MCF 10A (cell line): ENCODE data around the gene SARDH. TPM values are rescaled to one million over a fixed set of nuclear protein-coding genes. Genes with fewer than 3 reads are reported as not detected.

ENCODE experiments used
- BruUV-seq: library from RNA; stranded (reverse); fragments of 400-500 nt; replicated peaks from 2 replicates; lab custom pipeline; 2021; lab: Mats Ljungman, UMichigan
- CTCF ChIA-PET: fragments of 300-600 bp; sonication (Branson Sonifier 250); formaldehyde crosslinking; extraction: SDS; loops from one replicate; lab custom pipeline; 2021; ENCODE audit warnings: antibody characterized with exemption, inconsistent platforms; lab: Yijun Ruan, JAX
- POLR2A ChIA-PET: fragments of 300-600, 350-650 bp; sonication (Branson Sonifier 250); formaldehyde crosslinking; extraction: SDS; loops from one replicate; lab custom pipeline; 2020; ENCODE audit warnings: antibody characterized with exemption, inconsistent platforms; lab: Yijun Ruan, JAX
- DNase-seq: peaks from one replicate; pipeline ENCODE4 v3.0.0-alpha.2; 2018; ENCODE audit not compliant: unreplicated experiment
- H3K27ac Mint-ChIP-seq: one replicate; pipeline ENCODE4 v1.8.0; 2022; ENCODE audit warnings: mild to moderate bottlenecking, low read depth, mixed read lengths; ENCODE audit not compliant: unreplicated experiment
- H3K27me3 Mint-ChIP-seq: one replicate; pipeline ENCODE4 v1.8.0; 2022; ENCODE audit warnings: mixed read lengths; ENCODE audit not compliant: insufficient read depth, unreplicated experiment
- H3K36me3 Mint-ChIP-seq: one replicate; pipeline ENCODE4 v1.8.0; 2022; ENCODE audit warnings: mild to moderate bottlenecking, moderate library complexity, mixed read lengths; ENCODE audit not compliant: insufficient read depth, unreplicated experiment
- H3K4me1 Mint-ChIP-seq: one replicate; pipeline ENCODE4 v1.8.0; 2022; ENCODE audit warnings: mixed read lengths; ENCODE audit not compliant: insufficient read depth, unreplicated experiment
- H3K4me3 Mint-ChIP-seq: one replicate; pipeline ENCODE4 v1.8.0; 2022; ENCODE audit warnings: mild to moderate bottlenecking, moderate library complexity, mixed read lengths; ENCODE audit not compliant: unreplicated experiment
- H3K9me3 Mint-ChIP-seq: one replicate; pipeline ENCODE4 v1.8.0; 2022; ENCODE audit warnings: mixed read lengths; ENCODE audit not compliant: unreplicated experiment
- intact Hi-C: fragments of 100-400 bp; cut with micrococcal nuclease; formaldehyde crosslinking; loops from 2 replicates; pipeline ENCODE4 v1.14.1; 2022
- total RNA-seq: library from RNA; stranded (reverse); gene quantifications from 2 replicates; pipeline ENCODE4 v1.2.3, GENCODE V29; 2022
- TF ChIP-seq, protein P1 (sequence below): fragments of 200-600 bp; IDR thresholded peaks from one replicate; pipeline ENCODE4 v1.8.0; 2022; ENCODE audit warnings: antibody characterized with exemption, mild to moderate bottlenecking; ENCODE audit not compliant: unreplicated experiment

The SARDH gene
- total RNA-seq, 1 experiment from 2014 or later, result not detected

DNA sequence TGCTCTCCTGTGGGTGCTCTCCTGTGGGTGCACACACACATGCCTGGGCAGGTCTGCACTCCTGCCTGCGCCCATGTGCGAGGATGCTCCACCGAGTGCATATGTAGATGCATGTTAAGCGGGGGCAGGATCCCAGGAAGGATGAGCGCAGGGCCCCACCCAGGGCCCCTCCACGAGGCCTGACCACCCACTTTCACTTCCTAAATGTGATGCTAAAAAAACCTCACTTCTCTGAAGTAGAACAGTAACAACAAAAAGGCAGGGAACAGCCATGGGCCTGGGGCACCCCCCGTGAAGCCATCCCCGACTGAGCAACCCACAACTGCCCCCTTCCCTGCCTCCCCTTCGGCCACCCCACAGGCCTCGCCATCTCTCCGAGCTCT is 48.2 kb upstream of the SARDH start:
- no peaks in the 10 kb centered on the region for H3K4me1 Mint-ChIP-seq
- no TSS peak for BruUV-seq
- H3K9me3 Mint-ChIP-seq, result no peaks in the 10 kb centered on the region
- peaks cover 25% of the 10 kb centered on the region for H3K36me3 Mint-ChIP-seq
- TF ChIP-seq, protein P1, sequence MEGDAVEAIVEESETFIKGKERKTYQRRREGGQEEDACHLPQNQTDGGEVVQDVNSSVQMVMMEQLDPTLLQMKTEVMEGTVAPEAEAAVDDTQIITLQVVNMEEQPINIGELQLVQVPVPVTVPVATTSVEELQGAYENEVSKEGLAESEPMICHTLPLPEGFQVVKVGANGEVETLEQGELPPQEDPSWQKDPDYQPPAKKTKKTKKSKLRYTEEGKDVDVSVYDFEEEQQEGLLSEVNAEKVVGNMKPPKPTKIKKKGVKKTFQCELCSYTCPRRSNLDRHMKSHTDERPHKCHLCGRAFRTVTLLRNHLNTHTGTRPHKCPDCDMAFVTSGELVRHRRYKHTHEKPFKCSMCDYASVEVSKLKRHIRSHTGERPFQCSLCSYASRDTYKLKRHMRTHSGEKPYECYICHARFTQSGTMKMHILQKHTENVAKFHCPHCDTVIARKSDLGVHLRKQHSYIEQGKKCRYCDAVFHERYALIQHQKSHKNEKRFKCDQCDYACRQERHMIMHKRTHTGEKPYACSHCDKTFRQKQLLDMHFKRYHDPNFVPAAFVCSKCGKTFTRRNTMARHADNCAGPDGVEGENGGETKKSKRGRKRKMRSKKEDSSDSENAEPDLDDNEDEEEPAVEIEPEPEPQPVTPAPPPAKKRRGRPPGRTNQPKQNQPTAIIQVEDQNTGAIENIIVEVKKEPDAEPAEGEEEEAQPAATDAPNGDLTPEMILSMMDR, result no peak
- POLR2A ChIA-PET, result no interaction called here
- no peak overlapping the region for H3K27ac Mint-ChIP-seq
- DNase-seq, result no peak
- CTCF ChIA-PET, result interaction anchor here (0.6 to 0.8 kb wide), 2 partner anchors 8 to 47 kb away, joined by 3 read pairs; no protein-coding TSS in a partner anchor
- no peaks in the 10 kb centered on the region for H3K27me3 Mint-ChIP-seq
- no peak overlapping the region for H3K4me3 Mint-ChIP-seq
- intact Hi-C loops, result no loop called here

DNA sequence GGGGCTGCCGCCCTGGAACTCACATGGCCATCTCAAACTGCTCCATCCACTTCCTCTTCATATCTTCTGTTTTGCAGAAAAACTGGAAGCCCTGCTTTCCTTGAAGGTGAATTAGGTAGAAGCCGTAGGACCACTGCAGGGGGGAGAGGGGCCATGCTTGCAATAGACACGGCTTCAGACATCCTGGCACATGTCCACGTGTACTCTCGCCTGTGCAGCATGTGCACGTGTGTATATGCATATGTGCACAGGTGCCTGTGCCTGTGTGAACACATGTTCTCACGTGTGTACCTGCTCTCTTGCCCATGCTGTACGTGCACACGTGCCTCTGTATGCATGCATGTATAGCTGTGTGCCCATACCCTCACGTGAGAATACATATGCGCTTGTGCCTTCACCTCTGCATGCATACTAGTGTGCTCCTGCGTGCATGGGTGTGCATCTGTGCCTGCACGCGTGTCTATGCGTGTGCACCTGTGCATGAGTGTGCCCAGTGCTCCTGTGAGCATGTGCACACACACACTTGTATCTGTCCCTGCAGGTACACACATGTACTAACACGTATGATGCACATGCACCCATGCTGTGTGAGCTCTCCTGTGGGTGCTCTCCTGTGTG is 47.7 kb upstream of the SARDH start:
- no peak for DNase-seq
- TF ChIP-seq, protein P1, result no peak
- peaks cover 25% of the 10 kb centered on the region for H3K36me3 Mint-ChIP-seq
- H3K27ac Mint-ChIP-seq, result no peak overlapping the region
- intact Hi-C loops, result no loop called here
- H3K4me1 Mint-ChIP-seq, result no peaks in the 10 kb centered on the region
- ChIA-PET CTCF (interaction anchor here (0.6 to 0.8 kb wide), 2 partner anchors 8 to 46 kb away, joined by 3 read pairs; no protein-coding TSS in a partner anchor), POLR2A (no interaction called here)
- no peaks in the 10 kb centered on the region for H3K27me3 Mint-ChIP-seq
- H3K9me3 Mint-ChIP-seq, result no peaks in the 10 kb centered on the region
- no peak overlapping the region for H3K4me3 Mint-ChIP-seq
- no TSS peak for BruUV-seq

DNA sequence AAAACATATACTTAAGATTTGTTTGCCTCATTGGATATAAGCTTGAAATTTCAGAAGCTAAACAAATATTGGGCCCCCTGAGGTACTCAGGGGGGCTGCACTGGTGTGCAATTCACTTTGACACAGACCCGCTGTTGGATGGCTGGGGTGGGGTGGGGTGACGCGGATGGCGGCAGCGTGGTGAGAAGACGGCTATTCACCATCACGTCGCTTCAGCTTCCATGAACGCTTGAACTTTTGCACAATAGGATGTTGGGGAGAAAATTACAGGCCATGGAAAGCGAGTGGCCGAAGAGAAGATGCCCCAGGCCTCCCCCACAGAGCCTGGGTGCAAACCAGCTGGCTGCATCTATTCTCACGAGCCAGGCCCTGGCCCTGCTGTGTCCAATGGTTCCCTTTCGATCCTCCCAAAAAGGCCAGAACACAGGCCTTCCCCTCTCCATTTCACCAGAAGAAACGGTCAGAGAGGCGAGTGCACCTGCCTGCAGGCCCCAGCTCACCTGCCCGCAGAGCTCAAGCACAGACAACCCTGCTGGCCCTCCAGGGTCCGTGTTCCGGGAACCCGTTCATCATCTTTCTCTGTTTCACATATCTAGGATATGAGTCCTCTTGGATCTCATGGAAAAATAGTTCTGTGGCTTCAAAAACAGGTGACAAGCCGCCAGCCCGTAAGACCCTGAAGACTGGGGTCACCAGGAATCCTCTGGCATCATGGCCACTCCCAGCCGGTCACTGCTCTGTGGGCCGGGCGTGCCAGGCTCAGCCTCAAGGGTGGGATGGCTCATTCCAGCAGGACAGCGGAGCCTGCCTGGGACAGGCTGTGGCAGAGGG is 46.8 kb upstream of the SARDH start:
- ChIA-PET CTCF (interaction anchor here (0.6 to 7.0 kb wide), 4 partner anchors 8 to 233 kb away, joined by 3 to 136 read pairs (median 3); no protein-coding TSS in a partner anchor), POLR2A (no interaction called here)
- no peak overlapping the region for H3K27ac Mint-ChIP-seq
- H3K4me1 Mint-ChIP-seq, result no peaks in the 10 kb centered on the region
- no peak overlapping the region for H3K4me3 Mint-ChIP-seq
- no TSS peak for BruUV-seq
- no peak for DNase-seq
- H3K9me3 Mint-ChIP-seq, result no peaks in the 10 kb centered on the region
- TF ChIP-seq, protein P1, result no peak
- H3K36me3 Mint-ChIP-seq, result peaks cover 18% of the 10 kb centered on the region
- intact Hi-C loops, result loop anchor here (5.0 kb wide), 1 partner anchor 312 kb away; no protein-coding TSS in a partner anchor
- H3K27me3 Mint-ChIP-seq, result no peaks in the 10 kb centered on the region

DNA sequence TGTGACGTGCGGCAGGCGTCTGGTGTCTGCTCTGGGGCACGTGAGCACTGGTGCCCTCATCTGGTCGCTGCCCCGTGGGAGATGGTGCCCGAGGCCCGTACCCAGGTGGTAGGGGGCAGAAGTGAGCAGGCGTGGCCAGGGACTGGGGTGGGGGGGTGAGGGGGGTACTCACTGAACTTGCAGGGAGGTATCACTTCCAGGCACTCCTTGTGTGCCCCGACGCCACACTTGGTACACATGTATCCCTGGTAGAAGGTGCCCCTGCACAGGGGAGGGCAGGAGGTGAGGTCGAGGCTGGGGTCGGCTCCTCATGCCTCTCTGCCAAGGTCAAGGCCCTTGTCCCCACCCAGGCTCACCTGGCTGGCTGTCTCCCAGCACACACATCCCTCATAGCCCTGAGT is 45.2 kb upstream of the SARDH start:
- Mint-ChIP-seq H3K9me3 (no peaks in the 10 kb centered on the region), H3K4me3 (no peak overlapping the region), H3K36me3 (peaks cover 16% of the 10 kb centered on the region), H3K27ac (no peak overlapping the region), H3K27me3 (no peaks in the 10 kb centered on the region), H3K4me1 (no peaks in the 10 kb centered on the region)
- ChIA-PET CTCF (interaction anchor here (0.5 to 7.0 kb wide), 11 partner anchors 11 to 341 kb away, joined by 3 to 136 read pairs (median 4); no protein-coding TSS in a partner anchor), POLR2A (interaction anchor here (1.9 kb wide), 1 partner anchor 210 kb away, joined by 16 read pairs; no protein-coding TSS in a partner anchor)
- TF ChIP-seq, protein P1, result no peak
- BruUV-seq, result no TSS peak
- intact Hi-C loops, result loop anchor here (5.0 kb wide), 1 partner anchor 314 kb away; no protein-coding TSS in a partner anchor
- DNase-seq, result no peak
